NCI-H2196 treated with DMSO at 0.1 percent for 48 hours (cell line): ENCODE data around the gene SDE2.

Source experiments
- DNase-seq: peaks from one replicate; lab custom pipeline; 2025; ENCODE audit not compliant: unreplicated experiment; lab: John Stamatoyannopoulos, UW

The SDE2 gene

DNA sequence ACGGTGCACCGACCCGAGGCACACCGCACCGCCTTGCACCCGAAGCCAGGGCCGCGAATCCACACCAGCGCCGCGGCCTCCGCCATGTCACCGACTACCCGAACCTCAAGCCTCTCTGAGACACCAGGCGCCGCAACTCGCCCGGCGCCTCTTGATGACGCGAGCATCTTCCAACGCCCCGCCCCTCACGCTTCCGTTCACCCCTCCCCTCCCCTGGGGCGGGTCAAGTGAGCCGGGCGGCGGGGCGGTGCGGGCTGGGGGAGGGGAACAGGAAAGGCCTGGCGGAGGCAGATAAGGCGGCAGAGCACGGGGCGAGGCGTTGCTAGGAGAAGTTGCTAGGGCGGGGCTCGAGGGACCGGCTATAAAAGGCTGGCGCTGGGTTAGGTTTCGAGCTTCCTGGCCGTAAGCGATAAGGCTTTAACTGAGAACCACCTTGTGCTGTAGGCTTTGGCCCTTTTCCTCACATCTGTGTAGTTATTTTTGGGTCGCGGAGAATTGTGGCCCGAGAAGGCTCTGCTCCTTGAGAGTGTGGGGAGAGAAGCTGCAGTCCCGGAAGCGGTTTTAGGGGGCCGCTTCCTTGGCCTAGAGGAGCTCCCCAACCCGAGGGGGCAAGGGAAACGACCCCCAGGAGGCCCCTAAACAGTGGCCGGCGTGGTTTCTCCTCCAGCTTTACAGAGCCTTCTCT, at the start of gene SDE2:
Gene SDE2 (minus strand): TSS at position 117 of the 685 bp plus-strand sequence. CDS start 31 bp downstream, at position 86.
- DNase-seq, result peak; percentile 97

DNA sequence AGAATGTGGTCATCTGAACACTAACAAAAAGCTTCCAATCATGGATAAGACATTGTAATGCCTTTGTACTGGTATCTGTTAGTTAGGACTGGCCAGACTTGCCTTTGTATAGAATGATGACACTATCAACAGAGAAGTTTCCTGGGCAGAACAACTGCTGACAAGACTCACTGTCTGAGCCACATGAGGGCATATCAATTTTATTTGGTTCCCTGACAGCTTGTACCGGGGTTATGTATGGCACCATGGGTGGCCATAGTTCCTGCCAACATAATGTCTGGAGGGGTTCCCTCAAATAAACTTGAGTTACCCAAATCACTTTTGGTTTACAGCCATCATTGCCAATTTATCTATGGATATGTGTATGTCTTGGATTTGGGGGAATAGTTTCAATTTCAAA, 49.7 kb upstream of the SDE2 start:
- no peak for DNase-seq

DNA sequence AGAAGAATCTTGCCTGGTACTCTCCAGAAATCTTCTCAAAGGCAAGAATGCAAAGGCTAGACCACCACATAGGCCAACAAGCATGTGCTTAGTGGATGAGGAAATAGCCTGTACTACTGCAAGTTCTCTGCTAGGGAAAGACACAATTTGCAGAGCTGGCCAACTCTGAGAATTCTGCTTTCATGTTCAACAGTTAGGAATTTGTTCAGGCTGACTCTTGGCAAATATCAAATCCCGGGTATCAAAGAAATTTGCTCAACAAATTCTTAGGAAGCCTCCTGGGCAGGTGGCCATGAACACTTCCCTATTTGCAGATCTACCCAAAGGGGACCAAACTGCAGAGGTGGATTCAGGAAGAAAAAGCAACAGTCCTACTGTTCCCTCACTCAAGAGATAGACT, 48.4 kb upstream of the SDE2 start:
- no peak for DNase-seq

DNA sequence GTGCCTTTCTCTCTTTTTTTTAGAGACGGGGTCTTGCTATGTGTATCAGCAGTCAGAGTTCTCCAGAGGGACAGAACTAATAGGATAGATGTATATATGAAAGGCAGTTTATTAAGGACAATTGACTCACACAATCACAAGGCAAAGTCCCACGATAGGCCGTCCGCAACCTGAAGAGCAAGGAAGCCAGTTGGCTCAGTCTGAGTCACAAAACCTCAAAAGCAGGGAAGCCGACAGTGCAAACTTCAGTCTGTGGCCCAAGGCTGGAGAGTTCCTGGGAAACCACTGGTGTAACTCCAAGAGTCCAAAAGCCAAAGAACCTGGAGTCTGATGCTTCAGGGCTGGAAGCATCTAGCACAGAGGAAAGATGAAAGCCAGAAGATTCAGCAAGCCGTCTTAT, 47.1 kb upstream of the SDE2 start:
- DNase-seq, result no peak

DNA sequence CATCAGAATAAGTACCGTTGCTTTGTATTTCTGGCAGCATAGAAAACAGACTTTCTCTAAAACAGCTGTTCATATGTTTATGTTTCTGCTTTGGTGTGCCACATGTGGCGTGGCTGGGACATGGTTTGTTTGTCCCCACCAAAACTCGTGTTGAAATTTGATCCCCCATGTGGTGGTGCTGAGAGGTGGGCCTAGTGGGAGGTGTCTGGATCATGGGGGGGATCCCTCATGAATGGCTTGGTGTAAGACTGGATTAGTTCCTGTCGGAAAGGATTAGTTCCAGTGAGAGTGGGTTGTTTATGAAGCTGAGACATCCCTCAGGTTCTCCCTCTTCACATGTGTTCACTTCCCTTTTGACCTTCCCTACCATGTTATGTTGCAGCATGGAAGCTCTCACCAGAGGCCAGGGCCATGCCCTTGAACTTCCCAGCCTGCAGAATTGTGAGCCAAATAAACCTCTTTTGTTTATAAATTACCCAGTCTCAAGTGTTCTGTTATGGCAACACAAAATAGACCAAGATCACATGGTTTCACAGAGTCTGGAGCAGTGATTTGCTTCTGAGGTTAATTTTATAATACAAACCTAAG, 45.5 kb upstream of the SDE2 start:
- DNase-seq, result no peak

DNA sequence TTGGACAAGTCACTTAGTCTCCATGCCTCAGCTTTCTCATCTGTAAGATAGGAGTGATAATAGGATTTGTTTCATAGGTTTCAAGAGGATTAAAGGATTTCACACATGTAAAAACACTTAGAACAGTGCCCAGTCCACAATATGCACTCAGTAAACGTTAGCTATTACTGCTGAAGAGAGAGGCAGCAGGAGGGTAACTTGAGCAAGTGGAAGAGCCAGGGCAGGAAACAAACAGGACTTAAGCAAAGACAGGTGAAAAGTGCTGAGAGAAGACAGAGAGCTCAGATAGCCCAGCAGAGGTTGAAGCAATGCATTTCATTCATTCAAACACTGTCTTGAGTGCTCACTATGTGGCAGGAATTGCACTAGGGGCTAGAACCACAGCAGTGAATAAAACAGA, 42.3 kb upstream of the SDE2 start:
- no peak for DNase-seq

DNA sequence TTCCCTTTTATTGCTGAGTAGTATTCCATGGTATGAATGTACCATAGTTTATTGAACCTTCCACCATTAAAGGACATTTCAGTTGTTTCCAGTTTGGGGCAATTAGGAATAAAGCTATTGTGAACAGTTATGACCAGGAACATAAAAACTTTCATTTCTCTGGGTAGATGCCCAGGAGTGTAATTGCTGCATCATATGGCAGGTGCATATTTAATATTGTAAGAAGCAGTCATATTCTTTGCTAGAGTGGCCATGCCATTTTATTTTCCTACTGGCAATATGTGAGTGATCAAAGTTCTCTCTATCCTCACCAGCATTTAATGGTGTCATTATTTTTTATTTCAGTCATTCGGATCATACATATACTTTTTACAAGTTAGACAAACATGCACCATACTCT, 39.5 kb upstream of the SDE2 start:
- DNase-seq, result no peak

DNA sequence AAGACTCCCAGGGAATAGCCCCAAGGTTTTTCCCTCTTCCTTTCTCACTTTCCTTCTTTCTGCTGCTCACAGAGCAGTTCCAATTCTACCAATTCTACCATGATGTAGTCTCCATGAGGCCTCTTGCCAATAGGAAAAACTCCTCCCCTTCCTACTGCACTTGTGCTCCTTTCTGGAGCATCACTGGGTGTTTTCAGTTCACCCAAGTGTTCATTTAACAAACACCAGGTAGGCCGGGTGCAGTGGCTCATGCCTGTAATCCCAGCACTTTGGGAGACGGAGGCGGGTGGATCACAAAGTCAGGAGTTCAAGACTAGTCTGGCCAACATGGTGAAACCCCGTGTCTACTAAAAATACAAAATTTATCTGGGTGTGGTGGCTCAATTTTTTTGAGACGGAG, 36.8 kb upstream of the SDE2 start:
- DNase-seq, result no peak

DNA sequence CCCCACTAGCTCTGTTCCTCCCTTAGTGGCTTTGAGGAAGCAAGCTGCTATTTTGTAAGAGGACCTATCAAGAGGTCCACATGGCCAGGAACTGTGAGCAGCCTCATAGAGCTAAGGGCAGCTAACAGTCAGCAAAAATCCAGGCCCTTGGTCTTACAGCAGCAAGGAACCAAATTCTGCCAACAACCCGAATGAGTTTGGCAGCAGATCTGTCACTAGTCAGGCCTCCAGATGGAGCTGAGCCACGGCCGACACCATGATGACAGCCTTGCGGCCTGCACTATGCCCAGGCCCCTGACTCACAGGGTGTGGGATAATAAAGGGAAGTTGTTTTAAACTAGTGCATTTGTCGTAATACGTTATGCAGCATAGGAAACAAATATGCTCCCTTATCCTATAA, 35.3 kb upstream of the SDE2 start:
- no peak for DNase-seq

DNA sequence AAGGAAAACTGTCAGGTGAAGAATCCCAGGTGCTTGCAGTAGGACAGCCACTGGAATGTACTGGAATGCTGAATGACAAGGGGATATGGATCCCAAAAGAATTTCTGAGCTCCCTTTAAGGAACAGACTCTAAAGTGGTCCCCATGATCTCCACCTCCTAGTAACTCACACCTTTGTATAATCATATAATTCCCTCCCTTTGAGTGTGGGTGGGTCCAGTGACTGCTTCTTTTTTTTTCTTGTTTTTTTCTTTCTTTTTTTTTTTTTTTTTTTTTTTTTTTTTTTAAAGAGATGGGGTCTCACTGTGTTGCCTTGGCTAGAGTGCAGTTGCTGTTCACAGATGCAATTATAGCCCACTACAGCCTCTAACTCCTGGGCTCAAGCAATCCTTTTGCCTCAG, 34.8 kb upstream of the SDE2 start:
- no peak for DNase-seq

DNA sequence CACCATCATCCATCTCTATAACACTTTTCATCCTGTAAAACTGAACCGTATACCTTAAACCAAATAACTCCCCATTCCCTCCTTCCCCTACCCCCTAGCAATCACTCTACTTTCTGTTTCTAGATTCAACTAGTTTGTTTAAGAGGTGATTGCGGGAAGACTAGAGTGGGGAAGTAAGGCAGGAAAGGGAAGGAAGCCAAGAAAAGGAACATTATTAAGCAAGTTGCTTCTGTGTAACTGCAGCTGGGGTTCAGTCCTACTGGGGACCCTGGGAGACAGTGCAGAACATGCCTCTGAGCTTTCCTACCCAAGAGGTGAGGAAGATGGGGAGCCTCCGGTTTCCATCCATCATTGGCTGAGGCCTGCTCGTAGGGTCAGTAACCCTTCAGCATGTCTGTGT, 34.4 kb upstream of the SDE2 start:
- DNase-seq, result no peak

DNA sequence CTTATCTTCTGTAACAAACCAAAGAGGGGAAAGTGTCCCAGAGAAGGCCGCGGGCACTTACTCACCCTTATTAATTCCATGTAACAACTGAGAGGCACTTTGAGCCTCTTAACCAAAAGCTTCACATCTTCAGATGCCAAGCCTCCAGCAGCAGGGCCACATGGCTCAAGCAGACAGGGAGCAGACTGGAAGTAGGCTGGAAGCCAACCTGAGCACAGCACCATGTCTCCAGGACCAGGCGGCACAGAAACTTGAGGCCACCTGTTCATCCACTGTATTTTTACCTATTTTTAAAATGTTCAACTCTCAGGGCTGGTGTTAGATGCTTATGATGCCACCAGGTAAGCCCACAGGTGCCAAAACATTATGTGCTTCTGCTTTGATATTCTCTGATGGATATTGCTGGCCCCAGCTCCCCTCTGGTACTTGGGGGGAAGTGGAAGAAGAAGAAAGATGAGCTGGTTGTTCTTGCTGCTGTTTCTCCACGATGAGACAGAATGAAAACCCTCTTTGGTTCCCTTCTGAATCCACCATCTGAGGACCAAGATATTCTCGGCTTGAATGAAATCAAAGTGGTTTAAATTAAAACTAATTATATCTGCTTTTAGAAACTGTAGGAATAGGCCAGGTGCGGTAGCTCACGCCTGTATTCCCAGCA, 30.6 kb upstream of the SDE2 start:
- DNase-seq, result no peak

DNA sequence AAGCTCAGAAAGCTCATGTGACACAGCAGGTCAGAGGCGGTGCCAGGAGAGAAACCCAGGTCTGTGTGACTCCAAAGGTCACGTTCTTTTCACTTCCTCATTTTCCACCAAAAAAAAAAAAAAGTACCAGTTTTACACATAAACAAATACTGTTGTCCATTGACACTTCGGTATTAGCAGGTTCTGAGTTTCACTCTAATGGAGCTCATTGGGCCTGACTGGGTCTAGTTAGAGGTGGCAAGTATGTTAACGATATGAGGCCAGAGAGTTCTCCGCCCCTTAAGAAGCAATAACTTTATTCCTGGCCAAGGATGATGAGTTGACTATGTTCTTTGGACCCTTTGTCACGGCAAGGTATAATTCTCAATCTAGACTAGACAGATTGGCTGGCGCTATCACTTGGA, 30.0 kb upstream of the SDE2 start:
- DNase-seq, result no peak

DNA sequence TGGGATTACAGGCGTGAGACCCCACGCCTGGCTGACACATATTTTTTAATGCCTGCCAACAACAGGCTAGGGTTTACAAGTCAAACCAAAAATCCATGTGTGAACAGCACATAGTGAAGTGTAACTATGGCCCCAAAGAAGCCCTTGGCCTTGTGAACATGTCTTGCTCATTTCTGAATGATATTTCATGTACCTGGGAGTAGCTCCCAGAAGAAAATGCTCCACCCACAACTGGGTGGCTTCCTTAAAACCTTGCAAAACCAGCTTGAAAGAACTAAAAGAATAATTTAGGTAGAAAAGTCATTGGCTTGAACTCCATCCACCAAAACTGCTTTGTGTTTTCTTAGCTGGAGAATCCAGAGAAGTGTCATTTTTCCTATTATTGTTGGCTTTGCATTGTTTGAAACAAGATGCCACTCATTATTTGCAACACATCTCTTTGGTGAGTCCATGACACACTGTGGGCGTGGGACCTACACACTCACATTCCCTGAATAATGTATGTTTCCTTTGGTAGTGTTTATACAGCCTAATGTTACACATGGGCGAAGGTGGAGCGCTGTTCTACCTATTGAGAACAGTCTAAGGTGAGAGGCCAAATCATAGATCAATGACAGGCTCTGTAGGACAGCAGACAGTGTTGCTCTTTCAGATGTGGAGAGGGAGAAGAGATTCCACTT, 28.5 kb upstream of the SDE2 start:
- DNase-seq, result no peak

DNA sequence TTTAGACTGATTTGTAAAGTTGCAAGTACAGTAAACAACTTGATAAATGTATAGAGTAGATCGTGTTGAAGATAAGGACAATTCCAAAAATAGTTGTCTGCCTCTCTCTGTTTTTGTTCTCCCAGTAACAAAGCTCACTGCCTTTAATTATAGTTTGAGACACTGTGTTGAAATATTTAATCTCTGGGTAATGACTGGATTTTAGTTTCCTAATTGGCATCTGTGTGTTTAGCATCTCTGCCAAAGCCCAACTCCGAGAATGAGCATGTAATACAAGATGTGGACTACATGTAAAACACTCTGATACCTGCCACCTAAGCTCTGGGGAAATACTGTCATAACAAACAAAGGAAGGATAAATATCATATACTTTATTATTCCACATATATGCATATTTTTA, 27.7 kb upstream of the SDE2 start:
- DNase-seq, result no peak

DNA sequence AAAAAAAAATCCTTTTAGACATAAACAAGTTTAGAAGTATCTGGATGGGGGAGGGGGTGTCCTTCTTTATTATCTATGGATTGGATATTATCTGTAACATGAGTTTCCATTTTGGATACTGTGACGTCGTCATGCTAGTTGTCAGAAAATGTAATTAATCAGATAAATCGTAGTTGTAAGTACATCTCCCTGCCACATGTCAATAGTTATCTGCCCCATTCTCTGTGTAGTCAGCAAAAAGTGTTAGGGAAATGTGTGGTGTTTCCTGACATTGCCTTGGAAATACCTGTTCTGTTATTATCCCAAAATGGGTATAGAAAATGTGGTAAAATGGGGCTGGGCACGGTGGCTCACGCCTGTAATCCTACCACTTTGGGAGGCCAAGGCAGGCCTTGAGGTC, 24.6 kb upstream of the SDE2 start:
- no peak for DNase-seq

DNA sequence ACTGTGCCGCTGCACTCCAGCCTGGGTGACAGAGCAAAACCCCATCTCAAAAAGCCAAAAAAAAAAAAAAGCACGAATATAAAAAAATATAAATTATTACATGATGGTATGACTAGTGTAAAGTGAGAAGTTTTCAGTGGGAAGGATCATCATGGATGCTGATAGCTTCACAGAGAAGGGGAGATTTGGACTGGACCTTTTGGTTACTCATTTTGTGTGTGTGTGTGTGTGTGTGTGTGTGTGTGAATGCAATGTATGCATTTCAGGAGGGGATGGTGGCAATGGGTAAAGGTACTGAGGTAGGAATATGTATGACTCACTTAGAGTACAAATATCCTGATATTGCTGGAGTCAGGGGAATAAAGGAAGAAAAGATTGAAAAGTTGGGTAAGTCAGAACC, 22.7 kb upstream of the SDE2 start:
- no peak for DNase-seq

DNA sequence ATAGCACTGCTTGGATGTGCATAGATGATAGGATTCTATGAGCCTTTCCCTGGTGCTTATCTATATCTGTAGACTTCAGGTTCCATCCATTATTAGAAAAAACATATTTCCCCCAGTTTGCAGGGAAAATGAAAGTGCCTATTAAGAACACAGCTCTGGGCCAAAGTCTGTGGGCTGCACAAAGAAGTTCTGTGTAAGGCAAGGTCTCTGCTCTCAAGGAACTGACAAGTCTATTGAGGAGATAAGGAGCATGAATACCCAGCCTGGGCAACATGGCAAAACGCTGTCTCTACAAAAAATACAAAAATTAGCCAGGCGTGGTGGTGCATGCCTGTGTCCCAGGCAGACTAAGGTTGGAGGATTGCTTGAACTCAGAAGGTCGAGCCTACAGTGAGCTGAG, 22.3 kb upstream of the SDE2 start:
- DNase-seq, result no peak

DNA sequence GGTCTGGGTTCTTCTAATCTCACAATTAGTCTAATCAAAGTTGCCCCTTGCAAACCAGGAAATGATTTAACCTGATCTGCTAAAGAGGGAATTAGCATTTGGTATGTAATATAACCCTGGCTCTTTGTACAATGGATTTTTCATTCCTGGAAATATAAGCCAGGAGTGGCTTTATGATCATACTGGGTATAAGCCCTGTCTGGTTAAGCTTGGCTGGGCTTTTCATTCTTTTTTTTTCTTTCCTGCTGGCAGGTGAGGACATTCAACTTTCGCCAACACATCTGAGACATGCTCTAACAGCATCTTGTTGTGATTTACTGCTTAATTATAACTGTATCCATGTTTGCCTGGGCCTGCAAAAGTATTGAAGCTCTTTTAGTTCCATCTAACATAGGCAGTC, 20.4 kb upstream of the SDE2 start:
- peak; percentile 44 for DNase-seq

DNA sequence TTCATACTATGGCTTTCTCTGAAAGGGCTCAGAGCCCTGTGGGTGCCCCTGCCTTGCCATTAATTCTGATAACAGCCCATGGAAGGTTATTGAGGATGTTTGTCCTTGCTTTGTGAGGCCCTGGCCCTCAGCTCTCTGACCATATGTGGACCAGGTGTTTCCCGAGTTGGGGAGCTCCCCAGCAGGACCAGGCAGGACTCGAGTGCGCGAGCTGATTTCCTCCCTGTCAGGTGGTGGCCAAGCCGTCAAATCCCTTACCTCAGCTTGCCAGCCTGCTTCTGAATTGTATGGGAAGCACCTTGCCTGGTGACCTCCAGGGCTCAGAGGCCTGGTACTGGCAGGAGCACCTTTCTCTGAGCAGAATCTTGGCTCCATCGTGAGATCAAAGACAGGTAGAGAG, 17.9 kb upstream of the SDE2 start:
- no peak for DNase-seq

DNA sequence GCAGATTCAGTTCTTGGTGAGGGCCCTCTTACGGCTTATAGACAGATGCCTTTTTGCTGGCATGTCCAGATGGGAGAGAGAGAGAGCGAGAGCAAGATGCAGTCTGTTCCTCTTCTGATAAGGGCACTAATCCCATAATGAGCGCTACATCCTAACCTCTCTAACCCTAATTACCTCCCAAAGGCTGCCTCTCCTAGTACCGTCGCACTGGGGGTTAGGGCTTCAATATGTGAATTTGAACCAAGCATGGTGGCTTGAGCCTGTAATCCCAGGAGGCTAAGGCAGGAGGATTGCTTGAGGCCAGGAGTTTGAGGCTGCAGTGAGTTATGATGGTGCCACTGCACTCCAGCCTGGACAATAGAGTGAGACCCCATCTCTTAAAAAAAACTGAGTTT, 10.5 kb upstream of the SDE2 start:
- no peak for DNase-seq
